Adrenal gland (tissue), 12 donors: ENCODE data around the gene CCDC78. TPM values are rescaled to one million over a fixed set of nuclear protein-coding genes. Genes with fewer than 3 reads are reported as not detected.

Source experiments
- DNase-seq, 7 donors: peaks; one replicate each; pipeline ENCODE4 v3.0.0-alpha.2; 2019 to 2020
- H3K27ac ChIP-seq, 5 donors: fragments of 200-600 bp; sonication (generic) in 4 of 5; 1 replicate in 3 of 5; 2 replicates in 2 of 5; pipeline versions ENCODE4 v1.5.1 to v1.8.0; 2016 to 2020; ENCODE audit warnings: mild to moderate bottlenecking in 1 of 5
- H3K27me3 ChIP-seq: fragments of 200-600 bp; 2 replicates; pipeline ENCODE4 v1.8.0; 2021
- H3K36me3 ChIP-seq, 2 donors: fragments of 200-600 bp; replicated peaks in 1 of 2; 1 replicate in 1 of 2; 2 replicates in 1 of 2; pipeline versions ENCODE4 v1.5.1 to v1.8.0; 2018 to 2022
- H3K4me1 ChIP-seq, 2 donors: fragments of 200-600 bp; replicated peaks in 1 of 2; 1 replicate in 1 of 2; 2 replicates in 1 of 2; pipeline versions ENCODE4 v1.5.1 to v1.8.0; 2018 to 2021
- H3K4me3 ChIP-seq, 4 donors: fragments of 200-600 bp; sonication (generic) in 3 of 4; one replicate each; pipeline ENCODE4 v1.5.1; 2016 to 2018
- H3K9me3 ChIP-seq, 3 donors: fragments of 200-600 bp; sonication (generic) in 1 of 3; replicated peaks in 1 of 3; 1 replicate in 2 of 3; 2 replicates in 1 of 3; pipeline versions ENCODE4 v1.5.1 to v1.8.0; 2016 to 2021
- CTCF ChIP-seq, 6 experiments: fragments of 450-650 bp in 4 of 6; fragments of 200-600 bp in 2 of 6; sonication (generic) in 1 of 6; IDR thresholded peaks; 1 replicate in 5 of 6; 2 replicates in 1 of 6; pipeline versions ENCODE4 v1.5.1 to v1.8.0; 2016 to 2021; ENCODE audit warnings: antibody characterized with exemption in 6 of 6, mild to moderate bottlenecking in 2 of 6, moderate library complexity in 1 of 6
- POLR2A ChIP-seq, 2 donors: fragments of 450-650 bp; IDR thresholded peaks; one replicate each; pipeline ENCODE4 v1.6.1; 2017; ENCODE audit warnings: antibody characterized with exemption in 2 of 2, mild to moderate bottlenecking in 2 of 2, moderate library complexity in 1 of 2
- WGBS, 4 donors: extraction: QIAGEN DNeasy Blood & Tissue Kit in 2 of 4; methylation state at CpG; one replicate each; pipeline versions ENCODE4 v1.1.5 to v1.1.7; 2013 to 2017; 5-methylcytosine and 5-hydroxymethylcytosine counted together
- intact Hi-C, 2 donors: fragments of 100-400 bp; cut with DNase I; formaldehyde crosslinking; loops; one replicate each; pipeline versions ENCODE4 v1.14.1 to v1.15.0; 2022 to 2023
- polyA plus RNA-seq, 3 donors: library from polyadenylated mRNA; stranded (reverse); fragments of 200-250 nt in 2 of 3; fragments of 350-450 nt in 1 of 3; fragmentation: Illumina TruSeq in 1 of 3; extraction: RNeasy Lipid Tissue Mini Kit (QIAGEN cat#74804) in 1 of 3; gene quantifications; one replicate each; pipeline ENCODE4 v1.2.3, GENCODE V29; 2013 to 2014
- total RNA-seq, 9 donors: library from RNA; depleted of rRNA in 4 of 9; stranded (reverse); fragments of >200 nt in 4 of 9; fragments of 120-200 nt in 1 of 9; fragmentation: NEBNext Ultra II Directional in 1 of 9; extraction: Animal tissue kit (Norgen Biotek cat#: 25700) in 1 of 9; gene quantifications; one replicate each; pipeline versions ENCODE4 v1.1.0 to v1.2.4, GENCODE V29; 2013 to 2023
- donor health status: healthy with polysubstance abuse.
- donor health status: Bipolar disorder and iron deficiency.
- donor health status: DM: yes; HTN: yes; CAD: no.
- donor health status: DM: no; HTN: no; CAD: no.
- donor health status: DM: no; HTN: no; CAD: no.
- donor health status: DM: yes; HTN: yes; CAD: no.

Gene CCDC78
- total and polyA plus RNA-seq, 12 donors: 0.17 to 49.9 (median 0.85) TPM; not detected in 2

GRCh38 chr16:674968-675883 is 51.0 kb downstream of the CCDC78 start, which contains the start of gene RHBDL1:
Gene RHBDL1, plus strand, starts transcription at chr16:675671. Its CDS starts 120 bp downstream, at chr16:675791.
- Histone ChIP-seq H3K27me3 (no peaks in the 10 kb centered on the region), H3K9me3 (no peaks in the 10 kb centered on the region), H3K36me3 (peaks cover 0 to 35% of the 10 kb centered on the region in 2 donors), H3K4me3 (peak within 1 kb of the TSS in 1 of 4 donors; percentile 51), H3K4me1 (peaks cover 13 to 15% of the 10 kb centered on the region in 2 donors), H3K27ac (peak within 1 kb of the TSS in 3 of 5 donors; percentile 47 to 77 (median 50))
- intact Hi-C loops: no loop called here
- TF ChIP-seq CTCF (IDR thresholded peaks at IDR 0.05): peak in 1 of 6 experiments; percentile 17
- TF ChIP-seq POLR2A (IDR thresholded peaks at IDR 0.05): no peak
- WGBS, 4 donors: 5 to 6% methylated on average over 60 to 73 of the region's 73 CpGs; no CpG with 5 or more reads in 2 of the 4 donors
- DNase-seq: peak in 2 of 7 donors; percentile 61 to 62

GRCh38 chr16:674214-674881 is 51.9 kb downstream of the CCDC78 start:
- H3K27ac ChIP-seq: peak overlapping the region in 3 of 5 donors; percentile 49 to 77 (median 50)
- peak in 4 of 7 donors; percentile 80 to 86 (median 82) for DNase-seq
- no peaks in the 10 kb centered on the region for H3K9me3 ChIP-seq
- H3K4me1 ChIP-seq: peaks cover 15 to 16% of the 10 kb centered on the region in 2 donors
- H3K4me3 ChIP-seq: no peak overlapping the region
- no peak for TF ChIP-seq CTCF (IDR thresholded peaks at IDR 0.05)
- TF ChIP-seq POLR2A (IDR thresholded peaks at IDR 0.05): no peak
- intact Hi-C loops: no loop called here
- 50 to 60% (median 55%) methylated on average over 9 to 22 of the region's 22 CpGs for WGBS, 4 donors
- H3K27me3 ChIP-seq: no peaks in the 10 kb centered on the region
- peaks cover 0 to 44% of the 10 kb centered on the region in 2 donors for H3K36me3 ChIP-seq

DNA sequence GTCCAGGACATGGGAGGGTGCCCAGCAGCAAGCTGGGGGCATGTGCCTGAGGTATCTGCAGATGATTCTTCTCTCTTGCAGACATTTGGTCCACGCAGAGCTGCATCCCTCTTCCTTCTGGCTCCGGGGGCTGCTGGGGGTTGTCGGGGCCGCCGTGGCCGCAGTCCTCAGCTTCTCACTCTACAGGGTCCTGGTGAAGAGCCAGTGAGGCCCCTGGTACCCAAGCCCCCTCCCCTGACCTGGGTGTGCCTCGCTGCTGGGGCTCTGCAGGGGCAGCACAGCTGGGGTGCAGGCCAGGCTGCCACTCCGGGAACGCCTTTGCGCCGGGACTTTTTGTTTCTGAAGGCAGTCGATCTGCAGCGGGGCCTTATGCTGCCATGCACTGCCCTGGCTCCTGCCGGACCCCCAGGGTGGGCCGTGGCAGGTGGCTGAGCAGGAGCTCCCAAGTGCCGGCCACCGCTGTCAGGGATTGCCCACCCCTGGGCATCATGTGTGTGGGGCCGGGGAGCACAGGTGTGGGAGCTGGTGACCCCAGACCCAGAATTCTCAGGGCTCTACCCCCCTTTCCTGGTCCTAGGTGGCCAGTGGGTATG is 52.7 kb downstream of the CCDC78 start:
- Histone ChIP-seq H3K36me3 (peaks cover 0 to 44% of the 10 kb centered on the region in 2 donors), H3K4me1 (peaks cover 23 to 24% of the 10 kb centered on the region in 2 donors), H3K4me3 (no peak overlapping the region), H3K27ac (peak overlapping the region in 1 of 5 donors; percentile 49), H3K27me3 (no peaks in the 10 kb centered on the region), H3K9me3 (no peaks in the 10 kb centered on the region)
- TF ChIP-seq POLR2A (IDR thresholded peaks at IDR 0.05): no peak
- no peak for TF ChIP-seq CTCF (IDR thresholded peaks at IDR 0.05)
- no peak for DNase-seq
- intact Hi-C loops: no loop called here
- 91 to 95% (median 93%) methylated on average over 8 to 18 of the region's 18 CpGs for WGBS, 4 donors

DNA sequence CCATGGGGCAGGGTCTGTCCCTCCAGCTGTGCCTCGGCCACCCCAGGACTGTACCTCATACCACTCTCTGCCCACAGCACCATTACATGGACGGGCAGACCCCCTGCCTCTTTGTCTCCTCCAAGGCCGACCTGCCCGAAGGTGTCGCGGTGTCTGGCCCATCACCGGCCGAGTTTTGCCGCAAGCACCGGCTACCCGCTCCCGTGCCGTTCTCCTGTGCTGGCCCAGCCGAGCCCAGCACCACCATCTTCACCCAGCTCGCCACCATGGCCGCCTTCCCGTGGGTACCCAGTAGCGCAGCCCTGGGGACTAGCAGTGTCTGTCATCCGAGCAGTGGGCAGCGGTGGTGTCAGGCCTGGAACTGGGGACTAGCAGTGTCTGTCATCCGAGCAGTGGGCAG is 53.4 kb downstream of the CCDC78 start:
- Histone ChIP-seq H3K9me3 (no peaks in the 10 kb centered on the region), H3K27ac (no peak overlapping the region), H3K4me1 (peaks cover 23 to 24% of the 10 kb centered on the region in 2 donors), H3K4me3 (no peak overlapping the region), H3K27me3 (no peaks in the 10 kb centered on the region), H3K36me3 (peaks cover 0 to 44% of the 10 kb centered on the region in 2 donors)
- WGBS, 4 donors: 92 to 93% (median 92%) methylated on average over 20 to 21 of the region's 21 CpGs; no CpG with 5 or more reads in 1 of the 4 donors
- no peak for TF ChIP-seq POLR2A (IDR thresholded peaks at IDR 0.05)
- no peak for TF ChIP-seq CTCF (IDR thresholded peaks at IDR 0.05)
- intact Hi-C loops: no loop called here
- no peak for DNase-seq
